Measurements from ENCODE around the gene MARCHF4. TPM values are rescaled to one million over a fixed set of nuclear protein-coding genes. Genes with fewer than 3 reads are reported as not detected.

MARCHF4 gene
- total and polyA plus RNA-seq, 9 of the 15 experiments (the other 6 are each of a cell fraction or from before 2014, with no cell fraction given): 0.05 TPM; not detected in 8

GRCh38 chr2:216418981-216419380, 46.7 kb upstream of the MARCHF4 start (continued):
- TF ChIP-seq ZBTB12 (CRISPR knock-in tag; IDR thresholded peaks at IDR 0.05): no peak
- no peak for TF ChIP-seq FOXO4 (CRISPR knock-in tag; IDR thresholded peaks at IDR 0.05)
- no peak for TF ChIP-seq FOXJ2 (tag; IDR thresholded peaks at IDR 0.05)
- TF ChIP-seq SP2 (IDR thresholded peaks at IDR 0.05; ENCODE audit: extremely low read depth, low read depth, low read length, poor library complexity, severe bottlenecking): no peak
- no peak for TF ChIP-seq MBD1 (CRISPR knock-in tag; IDR thresholded peaks at IDR 0.05)
- no peak for TF ChIP-seq ZNF431 (CRISPR knock-in tag; IDR thresholded peaks at IDR 0.05)
- TF ChIP-seq ZNF740 (CRISPR knock-in tag; IDR thresholded peaks at IDR 0.05): no peak
- no peak for TF ChIP-seq ZNF740 (tag; IDR thresholded peaks at IDR 0.05)
- TF ChIP-seq CGGBP1 (CRISPR knock-in tag; IDR thresholded peaks at IDR 0.05): no peak
- TF ChIP-seq NFIC (IDR thresholded peaks at IDR 0.05): no peak
- no peak for TF ChIP-seq POLR2G (IDR thresholded peaks at IDR 0.05; ENCODE audit: low read depth, low read length)
- TF ChIP-seq U2AF1 (optimal IDR thresholded peaks at IDR 0.05; ENCODE audit: low read depth, low read length): no peak
- no peak for TF ChIP-seq HCFC1 (IDR thresholded peaks at IDR 0.05; ENCODE audit: low read depth, low read length)

Measured in K562 (cell line).